ENCODE measurements around the gene DPP6.
"Not testable (repeated sequence)": the region's sequence is repeated elsewhere in the genome, so short reads cannot be mapped to it uniquely, and the experiment has no call there.

DPP6 gene

GRCh38 chr7:154051643-154052529, at the start of gene DPP6:
Gene DPP6, plus strand, starts transcription at chr7:154052398.
- in situ Hi-C loops (cut with HindIII; ENCODE audit: low pct_unique_long_range_greater_than_20kb, low sequenced_read_pairs); DNase-seq (ENCODE audit: low read depth in 1 of 2, low spot score in 1 of 2): not testable (repeated sequence)

GRCh38 chr7:154009423-154009911, 42.7 kb upstream of the DPP6 start:
- DNase-seq (ENCODE audit: low read depth in 1 of 2, low spot score in 1 of 2); in situ Hi-C loops (cut with HindIII; ENCODE audit: low pct_unique_long_range_greater_than_20kb, low sequenced_read_pairs): not testable (repeated sequence)

GRCh38 chr7:154010726-154011568, 41.3 kb upstream of the DPP6 start:
- DNase-seq (ENCODE audit: low read depth in 1 of 2, low spot score in 1 of 2); in situ Hi-C loops (cut with HindIII; ENCODE audit: low pct_unique_long_range_greater_than_20kb, low sequenced_read_pairs): not testable (repeated sequence)

- DNase-seq (ENCODE audit: low read depth in 1 of 2, low spot score in 1 of 2); in situ Hi-C loops (cut with HindIII; ENCODE audit: low pct_unique_long_range_greater_than_20kb, low sequenced_read_pairs): not testable (repeated sequence)
Observed at GRCh38 chr7:154012800-154013199, 39.4 kb upstream of the DPP6 start.

GRCh38 chr7:154015636-154016035, 36.6 kb upstream of the DPP6 start:
- in situ Hi-C loops (cut with HindIII; ENCODE audit: low pct_unique_long_range_greater_than_20kb, low sequenced_read_pairs); DNase-seq (ENCODE audit: low read depth in 1 of 2, low spot score in 1 of 2): not testable (repeated sequence)

GRCh38 chr7:154018354-154018753, 33.8 kb upstream of the DPP6 start:
- DNase-seq (ENCODE audit: low read depth in 1 of 2, low spot score in 1 of 2); in situ Hi-C loops (cut with HindIII; ENCODE audit: low pct_unique_long_range_greater_than_20kb, low sequenced_read_pairs): not testable (repeated sequence)

- DNase-seq (ENCODE audit: low read depth in 1 of 2, low spot score in 1 of 2); in situ Hi-C loops (cut with HindIII; ENCODE audit: low pct_unique_long_range_greater_than_20kb, low sequenced_read_pairs): not testable (repeated sequence)
Observed at GRCh38 chr7:154027805-154028204, 24.4 kb upstream of the DPP6 start.

- DNase-seq (ENCODE audit: low read depth in 1 of 2, low spot score in 1 of 2); in situ Hi-C loops (cut with HindIII; ENCODE audit: low pct_unique_long_range_greater_than_20kb, low sequenced_read_pairs): not testable (repeated sequence)
Observed at GRCh38 chr7:154030476-154031080, 21.6 kb upstream of the DPP6 start.

- DNase-seq (ENCODE audit: low read depth in 1 of 2, low spot score in 1 of 2); in situ Hi-C loops (cut with HindIII; ENCODE audit: low pct_unique_long_range_greater_than_20kb, low sequenced_read_pairs): not testable (repeated sequence)
Observed at GRCh38 chr7:154039466-154040165, 12.6 kb upstream of the DPP6 start.

- DNase-seq (ENCODE audit: low read depth in 1 of 2, low spot score in 1 of 2); in situ Hi-C loops (cut with HindIII; ENCODE audit: low pct_unique_long_range_greater_than_20kb, low sequenced_read_pairs): not testable (repeated sequence)
Observed at GRCh38 chr7:154050394-154050793, 1.8 kb upstream of the DPP6 start.

- DNase-seq (ENCODE audit: low read depth in 1 of 2, low spot score in 1 of 2); in situ Hi-C loops (cut with HindIII; ENCODE audit: low pct_unique_long_range_greater_than_20kb, low sequenced_read_pairs): not testable (repeated sequence)
Observed at GRCh38 chr7:154051006-154051642, 1.1 kb upstream of the DPP6 start.

- DNase-seq (ENCODE audit: low read depth in 1 of 2, low spot score in 1 of 2); in situ Hi-C loops (cut with HindIII; ENCODE audit: low pct_unique_long_range_greater_than_20kb, low sequenced_read_pairs): not testable (repeated sequence)
Observed at GRCh38 chr7:154052530-154053252, 493 bp downstream of the DPP6 start.

GRCh38 chr7:154053466-154054312, 1.5 kb downstream of the DPP6 start:
- in situ Hi-C loops (cut with HindIII; ENCODE audit: low pct_unique_long_range_greater_than_20kb, low sequenced_read_pairs); DNase-seq (ENCODE audit: low read depth in 1 of 2, low spot score in 1 of 2): not testable (repeated sequence)

- DNase-seq (ENCODE audit: low read depth in 1 of 2, low spot score in 1 of 2); in situ Hi-C loops (cut with HindIII; ENCODE audit: low pct_unique_long_range_greater_than_20kb, low sequenced_read_pairs): not testable (repeated sequence)
Observed at GRCh38 chr7:154054664-154055063, 2.5 kb downstream of the DPP6 start.

GRCh38 chr7:154055491-154056106, 3.4 kb downstream of the DPP6 start:
- peak; percentile 45 to 55 for DNase-seq (ENCODE audit: low read depth in 1 of 2, low spot score in 1 of 2)
- in situ Hi-C loops (cut with HindIII; ENCODE audit: low pct_unique_long_range_greater_than_20kb, low sequenced_read_pairs): not testable (repeated sequence)
